Gastrocnemius medialis (tissue), 4 donors: ENCODE measurements around the gene MYO15A.

ENCODE experiments used
- CTCF ChIP-seq, 5 experiments: fragments of 450-650 bp in 3 of 5; fragments of 200-600 bp in 2 of 5; sonication (generic) in 2 of 5; IDR thresholded peaks in 4 of 5; conservative IDR thresholded peaks in 1 of 5; 1 replicate in 4 of 5; 2 replicates in 1 of 5; pipeline ENCODE4 v1.5.1; 2016 to 2019; ENCODE audit warnings: antibody characterized with exemption in 5 of 5, mild to moderate bottlenecking in 3 of 5, moderate library complexity in 3 of 5
- POLR2A ChIP-seq, 2 donors: fragments of 450-650 bp; IDR thresholded peaks; one replicate each; pipeline ENCODE4 v1.6.1; 2017; ENCODE audit warnings: antibody characterized with exemption in 2 of 2, mild to moderate bottlenecking in 2 of 2, moderate library complexity in 2 of 2

- TF ChIP-seq CTCF (IDR thresholded peaks at IDR 0.05 in 4 of 5, conservative IDR thresholded peaks at IDR 0.05 in 1 of 5) (no peak), POLR2A (IDR thresholded peaks at IDR 0.05) (no peak)
These were observed 55.0 kb downstream of the MYO15A start for GRCh38 chr17:18163547-18163946.
